K562 (cell line): ENCODE data around the gene ZCWPW1. TPM values are rescaled to one million over a fixed set of nuclear protein-coding genes. Genes with fewer than 3 reads are reported as not detected.

Source experiments
- CBX1 ChIP-seq: sonication (generic); IDR thresholded peaks from 2 replicates; pipeline ENCODE4 v1.6.1; 2016; ENCODE audit warnings: antibody characterized with exemption, low read depth, mild to moderate bottlenecking
- CCNT2 ChIP-seq: IDR thresholded peaks from 2 replicates; pipeline ENCODE4 v1.6.1; 2011; ENCODE audit warnings: borderline replicate concordance, low read depth, mild to moderate bottlenecking, moderate library complexity, mixed read lengths, low read length; ENCODE audit not compliant: insufficient read length; ENCODE audit errors: extremely low read depth
- ERF ChIP-seq: fragments of 450-650 bp; formaldehyde crosslinking; IDR thresholded peaks from 2 replicates; pipeline ENCODE4 v1.4.0; 2020; ENCODE audit warnings: mild to moderate bottlenecking, mixed read lengths
- EZH2 ChIP-seq: IDR thresholded peaks from 2 replicates; pipeline ENCODE4 v1.6.1; 2012; ENCODE audit warnings: low read depth, mild to moderate bottlenecking, inconsistent platforms, low read length, borderline replicate concordance
- MED1 ChIP-seq: sonication (generic); formaldehyde crosslinking; IDR thresholded peaks from 2 replicates; pipeline ENCODE4 v1.8.1; 2023; ENCODE audit warnings: missing genetic modification reagents, borderline replicate concordance
- MTA2 ChIP-seq: fragments of 450-650 bp; IDR thresholded peaks from 2 replicates; pipeline ENCODE4 v1.6.1; 2016; ENCODE audit warnings: low read depth
- MTA3 ChIP-seq: fragments of 450-650 bp; formaldehyde crosslinking; IDR thresholded peaks from 2 replicates; pipeline ENCODE4 v1.6.1; 2017; ENCODE audit warnings: mild to moderate bottlenecking, borderline replicate concordance
- MYC ChIP-seq, 2 experiments: fragments of 250-450 bp in 1 of 2; sonication (Bioruptor Pico) in 1 of 2; IDR thresholded peaks; 2 replicates each; pipeline versions ENCODE4 v1.5.1 to v1.6.1; 2012 to 2021; ENCODE audit warnings: low read depth in 2 of 2, borderline replicate concordance in 1 of 2, improper control_type of control experiment in 1 of 2, low read length in 1 of 2, mild to moderate bottlenecking in 1 of 2, moderate library complexity in 1 of 2
- POLR2G ChIP-seq: fragments of 200-400 bp; formaldehyde crosslinking; IDR thresholded peaks from 2 replicates; pipeline ENCODE4 v1.6.1; 2017; ENCODE audit warnings: low read depth, mild to moderate bottlenecking, antibody characterized with exemption, low read length, moderate library complexity
- PRPF4 ChIP-seq: fragments of 200-400 bp; formaldehyde crosslinking; IDR thresholded peaks from one replicate; pipeline ENCODE4 v1.6.1; 2017; ENCODE audit warnings: low read length, low read depth, mild to moderate bottlenecking; ENCODE audit not compliant: insufficient read depth, poor library complexity, severe bottlenecking
- RB1 ChIP-seq: fragments of 450-650 bp; IDR thresholded peaks from 2 replicates; pipeline ENCODE4 v1.6.1; 2017; ENCODE audit warnings: low read depth, mild to moderate bottlenecking
- RBM22 ChIP-seq: fragments of 200-400 bp; formaldehyde crosslinking; IDR thresholded peaks from 2 replicates; pipeline ENCODE4 v1.6.1; 2018; ENCODE audit warnings: low read length, low read depth; ENCODE audit not compliant: poor library complexity, severe bottlenecking
- RFX7 ChIP-seq: fragments of 250-450 bp; sonication (Bioruptor Pico); IDR thresholded peaks from 2 replicates; pipeline ENCODE4 v1.5.1; 2021; ENCODE audit warnings: mild to moderate bottlenecking
- SMC3 ChIP-seq: conservative IDR thresholded peaks from 2 replicates; pipeline ENCODE4 v1.6.1; 2011; ENCODE audit warnings: low read depth, low read length, improper control_type of control experiment; ENCODE audit not compliant: insufficient read depth
- TGIF2 ChIP-seq: sonication (generic); formaldehyde crosslinking; IDR thresholded peaks from 2 replicates; pipeline ENCODE4 v1.8.1; 2022; ENCODE audit warnings: mild to moderate bottlenecking, missing genetic modification reagents, moderate library complexity
- ZC3H4 ChIP-seq: sonication (generic); formaldehyde crosslinking; IDR thresholded peaks from 2 replicates; pipeline ENCODE4 v1.9.0; 2021; ENCODE audit warnings: missing genetic modification reagents, borderline replicate concordance
- ZFPM2 ChIP-seq: fragments of 250-450 bp; sonication (Bioruptor Pico); IDR thresholded peaks from 2 replicates; pipeline ENCODE4 v1.5.1; 2022; ENCODE audit warnings: mild to moderate bottlenecking
- ZFX ChIP-seq: sonication (generic); formaldehyde crosslinking; IDR thresholded peaks from 2 replicates; pipeline ENCODE4 v1.8.0; 2022; ENCODE audit warnings: mild to moderate bottlenecking, missing genetic modification reagents, moderate library complexity
- ZNF695 ChIP-seq: fragments of 450-650 bp; formaldehyde crosslinking; IDR thresholded peaks from 2 replicates; pipeline ENCODE4 v1.4.0; 2020; ENCODE audit warnings: mild to moderate bottlenecking, moderate library complexity
- polyA plus RNA-seq, 8 experiments: library from polyadenylated mRNA; depleted of rRNA in 4 of 8; stranded (reverse) in 5 of 8; unstranded in 3 of 8; fragments of >200 nt; fragmentation: Nextera tagmentation in 2 of 8; fragmentation: Illumina TruSeq in 1 of 8; extraction: Ambion mirVana in 2 of 8; extraction: Trizol in 1 of 8; gene quantifications; 2 replicates each; pipeline versions ENCODE4 v1.2.1 to v1.2.3, GENCODE V29; 2011 to 2014; ENCODE audit warnings: inconsistent platforms in 1 of 8, missing spikeins in 1 of 8
- total RNA-seq, 7 experiments: library from RNA; depleted of rRNA in 6 of 7; stranded (reverse); fragments of >200 nt in 6 of 7; fragmentation: Illumina TruSeq in 2 of 7; extraction: Trizol in 2 of 7; gene quantifications; 2 replicates each; pipeline versions ENCODE4 v1.2.1 to v1.2.3, GENCODE V29; 2011 to 2021; ENCODE audit warnings: low replicate concordance in 1 of 7
- TF ChIP-seq, protein P1 (sequence below), 3 experiments: IDR thresholded peaks in 2 of 3; conservative IDR thresholded peaks in 1 of 3; 2 replicates each; pipeline ENCODE4 v1.5.1; 2011 to 2012; ENCODE audit warnings: low read length in 3 of 3, mild to moderate bottlenecking in 3 of 3, control low read depth in 2 of 3, improper control_type of control experiment in 1 of 3, inconsistent platforms in 1 of 3, low read depth in 1 of 3, mixed read lengths in 1 of 3, moderate library complexity in 1 of 3; ENCODE audit not compliant: insufficient read depth in 2 of 3
- TF ChIP-seq, protein P2 (sequence below): fragments of 450-650 bp; formaldehyde crosslinking; IDR thresholded peaks from 2 replicates; pipeline ENCODE4 v1.4.0; 2022; ENCODE audit warnings: missing genetic modification characterization
- TF ChIP-seq, protein P3 (sequence below): fragments of 450-650 bp; formaldehyde crosslinking; IDR thresholded peaks from 2 replicates; pipeline ENCODE4 v1.4.0; 2020; ENCODE audit warnings: mild to moderate bottlenecking

The ZCWPW1 gene
- total and polyA plus RNA-seq, 9 of the 15 experiments (the other 6 are each of a cell fraction or from before 2014, with no cell fraction given) = 0.18 to 1.7 (median 1.2) TPM

DNA sequence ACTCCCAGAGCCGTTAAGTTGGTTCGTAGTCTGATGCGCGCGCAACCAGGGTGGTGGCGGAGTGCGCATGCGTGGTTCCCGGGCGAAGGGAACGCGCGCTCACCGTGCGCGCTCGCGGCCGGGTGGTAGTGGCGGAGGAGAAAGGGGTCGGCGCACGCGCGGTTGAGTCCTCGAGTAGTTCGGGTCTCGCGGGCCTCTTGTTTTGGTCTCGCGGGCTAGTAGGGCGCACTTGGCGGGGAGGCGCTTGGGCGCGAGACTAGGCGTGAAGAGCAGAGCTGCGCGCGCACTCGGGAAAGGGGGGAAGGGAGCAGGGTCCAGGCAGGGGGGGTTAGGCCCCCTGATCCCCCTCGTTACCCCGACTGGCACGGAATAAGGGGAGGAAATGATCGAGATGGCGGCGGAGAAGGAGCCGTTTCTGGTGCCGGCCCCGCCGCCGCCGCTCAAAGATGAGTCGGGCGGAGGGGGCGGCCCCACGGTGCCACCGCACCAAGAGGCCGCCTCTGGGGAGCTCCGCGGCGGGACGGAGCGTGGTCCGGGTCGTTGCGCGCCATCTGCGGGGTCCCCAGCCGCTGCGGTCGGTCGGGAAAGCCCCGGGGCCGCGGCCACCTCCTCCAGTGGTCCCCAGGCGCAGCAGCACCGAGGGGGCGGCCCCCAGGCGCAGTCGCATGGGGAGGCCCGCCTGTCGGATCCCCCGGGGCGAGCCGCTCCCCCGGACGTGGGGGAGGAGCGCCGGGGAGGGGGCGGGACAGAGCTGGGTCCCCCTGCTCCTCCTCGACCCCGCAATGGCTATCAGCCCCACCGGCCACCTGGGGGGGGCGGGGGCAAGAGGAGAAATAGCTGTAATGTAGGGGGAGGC, 1.4 kb upstream of the ZCWPW1 start, which contains the start of gene MEPCE (continued):
- TF ChIP-seq, protein P1, sequence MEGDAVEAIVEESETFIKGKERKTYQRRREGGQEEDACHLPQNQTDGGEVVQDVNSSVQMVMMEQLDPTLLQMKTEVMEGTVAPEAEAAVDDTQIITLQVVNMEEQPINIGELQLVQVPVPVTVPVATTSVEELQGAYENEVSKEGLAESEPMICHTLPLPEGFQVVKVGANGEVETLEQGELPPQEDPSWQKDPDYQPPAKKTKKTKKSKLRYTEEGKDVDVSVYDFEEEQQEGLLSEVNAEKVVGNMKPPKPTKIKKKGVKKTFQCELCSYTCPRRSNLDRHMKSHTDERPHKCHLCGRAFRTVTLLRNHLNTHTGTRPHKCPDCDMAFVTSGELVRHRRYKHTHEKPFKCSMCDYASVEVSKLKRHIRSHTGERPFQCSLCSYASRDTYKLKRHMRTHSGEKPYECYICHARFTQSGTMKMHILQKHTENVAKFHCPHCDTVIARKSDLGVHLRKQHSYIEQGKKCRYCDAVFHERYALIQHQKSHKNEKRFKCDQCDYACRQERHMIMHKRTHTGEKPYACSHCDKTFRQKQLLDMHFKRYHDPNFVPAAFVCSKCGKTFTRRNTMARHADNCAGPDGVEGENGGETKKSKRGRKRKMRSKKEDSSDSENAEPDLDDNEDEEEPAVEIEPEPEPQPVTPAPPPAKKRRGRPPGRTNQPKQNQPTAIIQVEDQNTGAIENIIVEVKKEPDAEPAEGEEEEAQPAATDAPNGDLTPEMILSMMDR (IDR thresholded peaks at IDR 0.05 in 2 of 3, conservative IDR thresholded peaks at IDR 0.05 in 1 of 3; ENCODE audit: insufficient read depth in 2 of 3, low read depth in 1 of 3, low read length in 3 of 3) = 0 out of 6 replicates have a peak, but pooled peaks of 1 of the 3 experiments have one; percentile 1
- TF ChIP-seq MTA3 (peak; percentile 55; the same call in 1 of the 2 replicates), CBX1 (peak; percentile 78; the same call in 1 of the 2 replicates), ZFX (CRISPR knock-in tag) (peak; percentile 78), POLR2G (peak; percentile 93), ZFPM2 (CRISPR knock-in tag) (peak; percentile 88; the same call in 1 of the 2 replicates), ZNF695 (CRISPR knock-in tag) (no peak), TGIF2 (CRISPR knock-in tag) (peak; percentile 51; the same call in 1 of the 2 replicates), CCNT2 (peak; percentile 54), RBM22 (peak; percentile 98), SMC3 (0 out of 2 replicates have a peak, but pooled peaks have one; percentile 11), MTA2 (no peak), RB1 (peak; percentile 75), ERF (peak; percentile 84; the same call in 1 of the 2 replicates), PRPF4 (peak; percentile 86), MYC (IDR thresholded peaks at IDR 0.05; ENCODE audit: low read depth, low read length) (no peak), MYC (CRISPR knock-in tag; IDR thresholded peaks at IDR 0.05; ENCODE audit: borderline replicate concordance, low read depth) (peak; percentile 92), RFX7 (CRISPR knock-in tag) (no peak), EZH2 (no peak), MED1 (CRISPR knock-in tag) (no peak), ZC3H4 (CRISPR knock-in tag) (peak; percentile 21; the same call in 1 of the 2 replicates)
- TF ChIP-seq, protein P2, sequence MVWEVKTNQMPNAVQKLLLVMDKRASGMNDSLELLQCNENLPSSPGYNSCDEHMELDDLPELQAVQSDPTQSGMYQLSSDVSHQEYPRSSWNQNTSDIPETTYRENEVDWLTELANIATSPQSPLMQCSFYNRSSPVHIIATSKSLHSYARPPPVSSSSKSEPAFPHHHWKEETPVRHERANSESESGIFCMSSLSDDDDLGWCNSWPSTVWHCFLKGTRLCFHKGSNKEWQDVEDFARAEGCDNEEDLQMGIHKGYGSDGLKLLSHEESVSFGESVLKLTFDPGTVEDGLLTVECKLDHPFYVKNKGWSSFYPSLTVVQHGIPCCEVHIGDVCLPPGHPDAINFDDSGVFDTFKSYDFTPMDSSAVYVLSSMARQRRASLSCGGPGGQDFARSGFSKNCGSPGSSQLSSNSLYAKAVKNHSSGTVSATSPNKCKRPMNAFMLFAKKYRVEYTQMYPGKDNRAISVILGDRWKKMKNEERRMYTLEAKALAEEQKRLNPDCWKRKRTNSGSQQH (CRISPR knock-in tag) = 0 out of 2 replicates have a peak, but pooled peaks have one; percentile 21
- TF ChIP-seq, protein P3, sequence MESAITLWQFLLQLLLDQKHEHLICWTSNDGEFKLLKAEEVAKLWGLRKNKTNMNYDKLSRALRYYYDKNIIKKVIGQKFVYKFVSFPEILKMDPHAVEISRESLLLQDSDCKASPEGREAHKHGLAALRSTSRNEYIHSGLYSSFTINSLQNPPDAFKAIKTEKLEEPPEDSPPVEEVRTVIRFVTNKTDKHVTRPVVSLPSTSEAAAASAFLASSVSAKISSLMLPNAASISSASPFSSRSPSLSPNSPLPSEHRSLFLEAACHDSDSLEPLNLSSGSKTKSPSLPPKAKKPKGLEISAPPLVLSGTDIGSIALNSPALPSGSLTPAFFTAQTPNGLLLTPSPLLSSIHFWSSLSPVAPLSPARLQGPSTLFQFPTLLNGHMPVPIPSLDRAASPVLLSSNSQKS (CRISPR knock-in tag) = no peak
